Middle frontal gyrus (tissue), 1 donor: ENCODE data around the gene RPL9.
A peak's percentile ranks its signal among the peaks of the same experiment; 100 is the strongest.
"Not testable (repeated sequence)": the region's sequence is repeated elsewhere in the genome, so short reads cannot be mapped to it uniquely, and the experiment has no call there.

ENCODE experiments used
- DNase-seq: peaks from one replicate; pipeline ENCODE4 v3.0.0-alpha.2; 2015; ENCODE audit warnings: low spot score; ENCODE audit errors: extremely low spot score

The RPL9 gene

DNA sequence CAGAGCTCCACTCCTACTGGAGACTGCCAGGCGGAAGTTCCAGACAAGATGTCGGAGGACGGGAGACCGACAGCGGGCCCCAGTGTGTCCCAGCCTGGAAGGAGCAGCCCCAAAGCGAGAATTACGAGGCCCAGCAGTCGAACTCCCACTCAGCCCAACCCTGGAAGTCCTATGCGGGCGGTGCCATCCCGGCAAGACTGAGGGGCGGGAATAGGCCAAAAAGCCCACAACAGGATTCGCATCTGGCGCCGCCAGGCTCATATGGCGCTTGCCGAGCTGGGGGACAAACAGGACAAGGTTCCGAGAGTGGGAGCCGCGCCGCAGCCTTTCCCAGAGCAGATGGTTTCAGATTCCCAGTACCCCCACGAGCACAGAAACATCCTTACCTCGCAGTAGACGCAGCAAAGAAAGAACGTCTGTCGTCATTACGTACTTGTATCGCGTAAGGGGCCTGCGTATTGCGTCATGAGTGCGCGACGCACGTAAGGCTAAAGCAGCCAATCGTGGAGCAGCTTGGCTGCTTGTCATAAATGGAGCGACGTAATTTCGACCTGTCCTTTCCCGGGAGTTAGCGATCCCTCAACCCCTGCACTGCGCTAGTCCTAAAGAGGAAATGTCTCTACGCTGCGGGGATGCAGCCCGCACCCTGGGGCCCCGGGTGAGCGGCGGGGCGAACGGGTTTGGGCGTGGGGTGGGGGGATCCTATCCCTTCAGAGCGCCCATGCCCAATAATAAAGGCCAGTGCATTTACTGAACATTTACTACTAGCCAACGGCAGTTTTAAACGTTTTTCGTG, at the start of gene RPL9, which contains the start of gene LIAS:
Gene RPL9, minus strand, starts transcription at position 418 of the 796 bp plus-strand sequence. CDS start 483 bp downstream, outside the sequence.
Gene LIAS, plus strand, starts transcription at position 552 of the 796 bp plus-strand sequence. Its CDS starts 62 bp downstream, at position 614.
- peak; percentile 94 for DNase-seq

DNA sequence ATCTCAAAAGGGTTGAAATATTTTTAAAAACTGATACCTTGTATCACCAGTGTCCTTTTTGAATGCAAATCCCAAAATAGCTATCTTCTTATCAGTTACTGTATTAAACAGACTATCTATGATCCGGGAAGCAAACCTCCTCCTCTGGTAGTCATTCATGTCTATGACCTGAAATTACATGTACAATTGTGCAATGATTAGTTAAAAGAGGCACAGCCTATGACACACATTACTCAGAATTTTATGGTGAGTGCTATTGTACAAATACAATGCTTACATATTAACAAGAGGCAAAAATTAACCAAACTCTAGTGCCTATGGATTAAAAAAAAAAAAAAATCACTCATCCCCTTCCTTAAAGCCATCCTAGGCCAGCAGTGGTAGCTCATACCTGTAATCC, 46.9 kb upstream of the RPL9 start:
- DNase-seq: no peak

DNA sequence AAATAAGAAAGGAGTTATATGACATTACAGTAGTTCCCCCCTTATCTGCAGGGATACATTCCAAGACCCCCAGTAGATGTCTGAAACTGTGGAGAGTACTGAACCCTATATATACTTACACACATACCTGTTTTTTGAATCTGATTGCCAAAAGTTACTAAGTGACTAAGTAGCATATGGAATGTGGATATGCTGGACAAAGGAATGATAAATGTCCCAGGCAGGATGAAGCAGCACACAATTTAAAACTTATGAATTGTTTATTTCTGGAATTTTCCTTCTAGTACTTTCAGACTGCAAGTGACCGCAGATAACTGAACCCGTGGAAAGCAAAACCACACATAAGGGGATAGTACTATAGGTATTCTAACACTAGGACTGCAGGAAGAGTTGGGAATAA, 45.8 kb upstream of the RPL9 start:
- no peak for DNase-seq

DNA sequence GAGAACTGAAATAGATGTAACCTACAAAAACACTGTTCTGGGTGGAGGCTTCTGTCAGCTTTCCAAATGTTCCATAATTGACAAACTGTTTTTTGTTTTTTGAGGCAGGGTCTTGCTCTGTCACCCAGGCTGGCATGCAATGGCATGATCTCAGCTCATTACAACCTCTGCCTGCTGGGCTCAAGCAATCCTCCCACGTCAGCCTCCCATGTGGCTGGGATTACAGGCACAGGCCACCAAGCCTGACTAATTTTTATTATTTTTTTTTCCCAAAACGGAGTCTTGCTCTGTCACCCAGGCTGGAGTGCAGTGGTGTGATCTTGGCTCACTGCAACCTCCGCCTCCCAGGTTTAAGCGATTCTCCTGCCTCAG, 43.9 kb upstream of the RPL9 start:
- not testable (repeated sequence) for DNase-seq

DNA sequence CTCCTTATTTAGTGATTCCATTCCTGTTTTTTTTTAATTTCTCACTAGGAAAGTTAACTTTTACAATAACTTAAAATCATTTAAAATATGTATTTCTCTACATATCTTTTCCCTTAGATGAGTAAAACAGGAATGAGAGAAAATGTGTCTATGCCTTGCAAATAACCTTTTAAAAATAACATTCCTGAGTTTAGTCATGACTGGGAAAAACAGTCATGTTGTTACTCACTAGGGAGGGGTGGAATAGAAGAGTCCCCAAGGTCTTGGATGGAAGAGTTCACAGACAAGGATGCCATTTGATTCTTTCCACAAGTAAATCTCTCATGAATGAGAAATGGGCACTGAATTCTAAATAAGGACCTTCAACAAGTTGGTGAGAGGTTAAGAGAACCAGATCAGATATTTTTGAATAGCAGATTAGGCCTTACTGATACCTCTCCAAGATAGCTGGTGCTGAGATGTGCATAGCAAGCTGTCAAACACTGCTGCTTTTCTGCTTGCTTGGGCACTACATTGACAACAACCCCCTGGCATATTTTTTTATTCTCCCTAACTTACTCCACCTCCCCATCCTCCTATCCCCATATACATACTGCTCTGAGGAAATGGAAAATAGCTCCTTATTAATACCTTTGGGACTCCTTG, 43.4 kb upstream of the RPL9 start:
- no peak for DNase-seq

DNA sequence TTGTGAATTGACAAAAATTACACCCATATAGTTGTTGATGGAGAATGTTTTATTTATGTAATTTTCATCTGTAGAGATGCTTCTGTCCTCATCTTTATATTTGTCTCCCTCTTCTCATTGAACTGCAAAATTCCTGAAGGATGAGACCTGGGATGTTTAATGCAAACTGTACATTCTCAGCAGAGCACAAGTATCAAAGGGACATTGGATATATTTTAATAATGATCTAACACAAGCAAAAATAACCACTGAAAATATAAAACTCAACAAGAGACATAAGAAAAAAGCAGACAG, 40.0 kb upstream of the RPL9 start:
- no peak for DNase-seq

DNA sequence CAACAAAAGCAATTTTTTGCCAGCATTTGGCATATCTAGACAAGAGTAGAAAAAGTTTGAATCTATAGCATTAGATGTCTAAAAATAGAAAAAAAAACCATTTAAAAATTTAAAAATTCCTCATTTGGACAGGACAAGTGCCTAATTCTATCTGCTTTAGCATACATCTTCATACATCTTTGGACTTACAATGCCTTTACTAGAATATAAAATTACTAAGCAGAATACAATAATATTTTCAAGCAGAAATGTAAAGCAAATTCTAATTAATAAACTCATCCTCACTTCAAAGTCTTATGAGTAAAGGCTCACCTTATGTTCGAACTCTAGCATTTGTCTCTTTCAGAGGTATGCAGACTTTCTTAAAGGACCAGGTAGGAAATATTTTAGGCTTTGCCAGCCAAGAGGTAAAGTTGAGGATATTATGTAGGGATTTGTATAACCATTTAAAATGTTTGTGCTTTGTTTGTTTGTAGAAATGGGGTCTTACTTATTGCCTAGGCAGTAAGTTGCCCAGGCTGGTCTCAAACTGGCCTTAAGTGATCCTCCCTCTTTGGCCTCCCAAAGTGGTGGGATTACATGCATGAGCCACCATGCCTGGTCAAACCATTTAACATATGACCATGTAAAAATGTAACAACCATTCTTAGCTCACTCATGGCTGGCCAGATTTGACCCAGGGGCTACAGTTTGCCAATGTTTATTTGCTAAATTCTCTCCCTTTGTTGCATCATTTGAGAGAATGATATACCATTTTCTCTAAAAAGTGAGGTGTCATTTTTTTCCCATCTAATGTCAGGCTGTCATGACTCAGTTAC, 39.4 kb upstream of the RPL9 start:
- DNase-seq: no peak

DNA sequence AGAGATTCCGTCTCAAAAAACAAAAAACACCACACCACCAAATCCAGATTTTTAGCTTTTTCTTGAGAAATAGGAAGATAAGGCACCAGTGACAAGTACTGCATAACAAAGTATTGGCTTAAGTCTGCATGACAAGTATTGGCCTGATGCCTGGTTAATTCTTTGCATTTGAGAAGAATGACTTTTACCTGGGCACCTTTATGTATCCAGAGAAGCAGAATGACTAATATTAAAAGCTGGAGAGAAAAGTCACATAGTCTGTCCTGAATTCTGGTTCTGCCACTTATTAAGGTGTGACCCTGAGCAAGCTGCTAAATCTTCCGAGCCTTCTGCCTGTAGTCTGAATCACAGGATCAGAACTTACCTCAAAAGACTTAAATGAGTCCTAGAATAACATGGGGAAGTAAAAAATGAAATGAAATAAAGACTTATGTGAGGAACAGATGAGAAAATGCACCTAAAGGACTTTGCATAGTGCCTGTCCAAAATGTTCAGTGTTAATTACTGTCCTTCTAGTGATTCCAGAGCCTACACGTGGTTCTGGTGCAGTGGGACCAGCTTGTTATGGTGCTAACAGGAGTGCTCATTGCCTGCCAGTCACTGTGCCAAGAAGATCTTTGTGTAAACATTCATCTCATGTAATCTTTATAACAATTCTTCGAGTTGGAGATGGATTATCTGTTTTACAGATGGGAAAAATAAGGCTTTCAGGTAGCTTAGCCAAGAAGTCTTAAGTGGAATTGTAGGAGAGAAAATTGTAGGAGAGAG, 36.9 kb upstream of the RPL9 start:
- DNase-seq: no peak

DNA sequence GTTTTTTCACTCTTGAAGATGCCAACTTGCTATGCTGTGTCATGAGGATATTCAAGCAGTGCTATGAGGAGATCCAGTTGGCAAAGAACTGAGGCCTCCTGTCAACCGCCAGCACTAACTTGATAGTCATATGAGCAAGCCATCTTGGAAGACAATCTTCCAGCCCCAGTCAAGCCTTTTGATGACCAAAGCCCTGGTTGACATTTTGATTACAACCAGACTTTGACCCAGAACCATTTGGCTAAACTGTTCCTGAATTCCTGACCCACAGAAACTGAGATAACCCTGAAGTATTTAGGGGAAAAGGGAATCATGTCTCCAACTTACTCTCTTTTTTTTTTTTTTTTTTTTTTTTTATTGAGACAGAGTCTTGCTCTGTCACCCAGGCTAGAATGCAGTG, 35.6 kb upstream of the RPL9 start:
- DNase-seq: no peak

DNA sequence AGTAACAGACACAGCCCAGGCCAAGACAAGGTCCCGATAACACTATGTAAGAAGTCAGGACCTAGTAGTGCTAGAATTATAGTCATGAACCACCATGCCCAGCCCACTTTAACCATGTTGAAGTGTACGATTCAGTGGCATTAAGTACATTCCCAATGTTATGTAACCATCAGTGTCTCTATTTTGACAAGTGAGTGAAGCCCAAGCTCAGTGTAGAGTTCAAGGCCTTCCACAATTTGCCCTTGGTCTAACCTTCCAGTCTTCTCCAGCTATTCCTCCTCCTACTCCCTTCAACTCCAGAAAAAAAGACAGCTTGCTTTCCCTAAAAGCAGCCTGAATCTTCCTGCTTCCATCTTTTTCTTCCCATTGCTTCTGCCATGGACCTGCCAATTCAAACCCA, 31.6 kb upstream of the RPL9 start:
- DNase-seq: no peak

DNA sequence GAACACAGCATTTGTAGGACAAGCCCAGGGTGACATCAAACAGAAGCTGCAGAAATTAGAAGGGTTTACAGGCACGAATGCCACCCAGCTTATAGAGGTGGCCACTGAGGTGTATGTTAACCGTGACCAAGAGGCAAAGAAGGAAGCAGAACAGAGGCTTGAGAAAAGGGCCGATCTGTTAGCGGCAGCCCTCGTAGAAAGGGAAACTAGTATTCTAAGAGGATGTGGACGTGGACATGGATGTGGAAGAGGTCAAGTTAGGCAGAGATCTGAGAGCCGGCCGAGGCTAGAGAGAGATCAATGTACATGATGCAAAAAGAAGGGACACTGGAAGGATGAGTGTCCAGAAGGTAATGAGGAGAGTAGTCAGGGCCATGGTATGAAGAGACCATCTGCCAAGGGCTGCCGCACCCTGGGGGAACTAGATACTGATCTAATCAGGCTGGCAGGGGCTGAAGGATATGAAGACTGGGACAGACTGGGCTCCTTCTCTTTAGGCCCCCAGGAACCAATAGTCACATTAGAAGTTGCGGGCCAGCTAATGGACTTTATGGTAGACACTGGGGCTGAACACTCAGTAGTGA, 27.6 kb upstream of the RPL9 start:
- no peak for DNase-seq

DNA sequence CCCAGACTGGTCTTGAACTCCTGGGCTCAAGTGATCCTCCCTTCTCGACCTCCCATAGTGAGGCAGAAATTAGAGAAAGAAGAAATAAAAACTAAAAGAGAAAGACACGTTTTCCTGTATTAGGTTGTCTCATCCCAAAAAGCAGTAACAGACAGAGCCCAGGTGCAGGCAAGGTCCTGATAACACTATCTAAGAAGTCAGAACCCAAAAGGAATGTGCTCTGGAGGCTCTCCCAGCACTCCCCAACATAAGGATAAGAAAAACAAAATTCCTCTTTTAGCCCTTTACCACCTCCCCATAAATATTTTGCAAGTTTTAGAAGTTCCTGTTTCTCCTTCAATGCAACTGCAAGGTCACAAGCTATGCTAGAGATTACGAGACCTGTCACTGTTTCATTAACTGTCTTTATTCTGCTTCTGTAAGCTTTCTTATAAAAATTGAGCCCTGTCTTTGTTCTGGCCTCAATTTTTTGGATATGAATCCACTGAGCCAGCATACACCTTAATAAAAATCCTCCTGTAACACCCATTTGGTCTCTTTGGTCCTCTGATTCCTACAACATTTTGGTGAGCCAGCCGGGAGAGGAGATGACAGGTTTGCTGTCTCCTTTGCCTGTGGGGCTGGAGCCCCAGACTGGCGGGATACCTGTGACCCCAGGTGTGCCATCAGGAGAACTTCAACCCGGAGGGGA, 26.0 kb upstream of the RPL9 start:
- no peak for DNase-seq

DNA sequence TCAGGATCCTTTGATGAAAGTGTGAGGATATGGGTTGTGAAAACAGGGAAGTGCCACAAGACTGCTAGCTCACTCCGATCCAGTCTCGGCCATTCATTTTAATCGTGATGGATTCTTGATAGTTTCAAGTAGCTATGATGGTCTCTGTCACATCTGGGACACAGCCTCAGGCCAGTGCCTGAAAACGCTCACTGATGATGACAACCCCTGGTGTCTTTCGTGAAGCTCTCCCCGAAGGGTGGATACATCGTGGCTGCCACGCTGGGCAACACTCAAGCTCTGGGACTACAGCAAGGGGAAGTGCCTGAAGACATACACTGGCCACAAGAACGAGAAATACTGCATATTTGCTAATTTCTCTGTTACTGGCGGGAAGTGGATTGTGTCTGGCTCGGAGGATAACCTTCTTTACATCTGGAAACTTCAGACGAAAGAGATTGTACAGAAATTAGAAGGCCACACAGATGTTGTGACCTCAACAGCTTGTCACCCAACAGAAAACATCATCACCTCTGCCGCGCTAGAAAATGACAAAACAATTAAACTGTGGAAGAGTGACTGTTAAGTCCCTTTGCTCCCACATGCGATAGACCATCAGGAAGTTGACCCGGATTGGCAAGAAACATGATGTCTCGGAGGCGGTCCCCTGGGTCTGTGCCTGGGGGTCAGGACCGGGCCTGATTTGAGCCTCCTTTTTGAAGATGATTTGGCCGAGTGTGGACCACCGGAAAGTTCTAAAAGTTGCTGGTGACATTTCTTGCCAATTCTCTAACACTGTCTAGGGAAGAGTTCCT, 22.4 kb upstream of the RPL9 start:
- DNase-seq: no peak

DNA sequence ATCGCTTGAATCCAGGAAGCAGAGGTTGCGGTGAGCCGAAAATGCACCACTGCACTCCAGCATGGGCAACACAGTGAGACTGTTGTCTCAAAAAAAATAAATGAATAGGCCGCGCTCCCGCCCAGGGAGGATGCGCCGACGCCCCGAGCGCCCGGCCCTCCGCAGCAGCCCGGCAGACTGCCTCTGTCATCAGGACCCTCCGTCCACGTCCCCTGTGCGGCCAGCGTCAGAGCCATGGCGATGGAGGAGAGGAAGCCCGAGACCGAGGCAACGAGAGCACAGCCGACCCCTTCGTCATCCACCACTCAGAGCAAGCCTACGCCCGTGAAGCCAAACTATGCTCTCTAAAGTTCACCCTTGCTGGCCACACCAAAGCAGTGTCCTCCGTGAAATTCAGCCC, 21.5 kb upstream of the RPL9 start:
- no peak for DNase-seq

DNA sequence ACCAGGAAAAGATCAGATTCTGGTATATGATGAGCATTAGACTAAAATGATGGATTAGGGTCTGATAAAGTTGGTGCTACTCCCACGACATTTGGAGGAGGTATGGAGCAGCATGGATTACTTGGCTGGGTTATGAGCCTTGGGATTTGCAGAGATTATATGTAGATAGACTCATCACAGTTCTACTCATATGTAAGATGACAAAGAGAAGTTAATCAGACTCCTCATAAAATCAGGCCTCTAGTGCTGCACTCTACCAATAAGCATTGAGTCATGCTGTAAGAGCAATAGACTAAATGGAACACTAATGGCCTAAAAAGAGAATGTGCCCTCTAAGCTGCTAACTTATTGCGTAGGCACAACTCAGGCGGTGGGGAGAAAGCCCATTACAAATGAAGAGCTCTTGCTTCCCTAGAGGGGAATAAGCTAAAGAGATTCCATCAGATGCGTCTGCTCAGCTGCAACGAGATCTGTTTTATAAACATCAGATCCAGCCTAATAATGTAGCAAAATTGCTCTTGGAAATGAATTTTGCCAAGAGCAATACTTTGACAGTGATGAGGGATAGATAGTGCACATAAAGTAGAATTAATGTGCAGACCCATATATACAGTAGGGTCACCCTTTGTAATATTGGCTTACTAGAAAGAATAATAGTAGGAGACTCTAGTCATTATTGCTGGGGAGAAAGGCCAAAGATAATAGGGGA, 17.6 kb upstream of the RPL9 start:
- no peak for DNase-seq

DNA sequence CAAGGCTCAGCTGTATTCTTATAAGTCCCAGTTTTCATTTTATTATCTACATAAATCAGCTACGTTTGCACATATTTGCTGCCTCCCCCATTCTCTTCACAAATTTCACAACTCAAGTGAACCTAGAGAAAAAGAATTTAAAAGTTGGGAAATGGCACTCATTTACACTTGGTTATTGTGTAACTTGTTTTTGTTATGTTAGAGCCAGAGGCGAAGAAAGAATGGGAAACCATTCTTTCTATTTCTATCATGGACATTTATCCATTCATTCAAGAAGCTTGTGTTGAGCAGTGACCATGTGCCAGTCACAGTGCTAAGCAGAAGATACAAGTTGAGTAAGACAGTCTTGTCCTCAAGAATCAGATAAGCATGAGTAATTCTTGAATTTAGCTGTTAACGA, 13.7 kb upstream of the RPL9 start:
- DNase-seq: no peak

DNA sequence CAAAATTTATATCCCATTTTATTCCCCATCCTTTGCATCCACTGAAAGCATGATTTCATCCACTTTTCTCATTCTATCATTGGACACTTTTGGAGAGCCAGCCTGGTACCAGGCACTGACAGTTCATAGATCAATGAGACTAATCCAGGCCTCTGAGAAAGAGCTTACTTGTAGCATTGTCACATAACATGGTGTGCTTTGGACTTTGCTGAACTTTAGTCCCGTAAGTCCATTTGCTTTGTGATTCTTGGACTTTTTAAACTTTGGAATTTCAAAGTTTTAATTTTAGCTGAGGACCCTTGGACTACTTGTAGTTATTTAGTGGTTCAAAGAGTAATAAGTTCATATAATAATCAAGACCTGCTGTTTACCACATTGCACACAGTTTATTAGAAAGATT, 11.7 kb upstream of the RPL9 start:
- no peak for DNase-seq

DNA sequence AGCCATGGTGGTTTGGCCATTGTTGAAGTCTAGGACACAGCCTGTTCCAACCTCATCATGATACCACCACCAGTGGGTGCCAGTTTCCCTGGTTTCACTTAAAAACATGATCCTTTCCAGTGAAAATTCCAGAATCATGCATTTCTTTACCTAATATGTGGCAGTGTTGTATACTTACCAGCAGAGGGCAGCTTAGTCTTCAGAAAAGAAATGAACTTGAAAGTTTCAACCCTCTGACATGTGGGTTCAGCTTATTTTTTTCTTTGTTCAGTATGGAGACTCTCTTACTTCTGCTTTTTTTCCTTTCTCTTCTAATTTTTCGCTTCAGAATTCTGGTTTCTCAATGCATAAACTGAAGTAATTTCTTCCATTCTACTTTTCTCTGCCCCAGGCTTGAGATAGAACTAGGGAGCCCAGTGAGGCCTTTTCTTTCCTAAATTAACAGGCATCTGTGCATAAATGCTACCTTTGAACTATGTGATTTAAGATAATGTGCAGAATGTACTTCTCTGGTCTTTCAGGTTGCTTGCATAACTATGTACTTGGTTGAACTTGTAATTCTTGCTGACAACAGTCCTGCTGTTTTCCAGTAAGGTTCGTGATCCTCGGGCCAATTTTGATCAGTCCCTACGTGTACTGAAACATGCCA, 10.8 kb upstream of the RPL9 start:
- DNase-seq: peak; percentile 76

DNA sequence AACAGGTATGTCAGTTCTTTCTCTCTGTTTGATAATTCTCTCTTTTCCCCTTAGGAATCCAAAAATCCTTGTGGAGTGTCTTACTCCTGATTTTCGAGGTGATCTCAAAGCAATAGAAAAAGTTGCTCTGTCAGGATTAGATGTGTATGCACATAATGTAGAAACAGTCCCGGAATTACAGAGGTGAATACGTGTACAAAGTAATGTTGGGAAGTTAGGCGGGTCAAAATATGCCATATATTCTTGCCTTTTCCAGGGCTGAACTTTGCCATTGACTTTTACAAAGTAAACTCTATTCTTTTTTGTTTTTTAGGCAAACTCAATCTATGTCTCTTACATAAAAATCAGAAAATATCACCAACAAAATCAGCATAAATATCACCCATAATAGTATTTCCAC, 8.7 kb upstream of the RPL9 start:
- DNase-seq: no peak
